PFSK-1 (cell line): Measurements from ENCODE around the gene LRRC39.

Experiments
- FOXP2 ChIP-seq: optimal IDR thresholded peaks from 2 replicates; pipeline ENCODE3; 2011; ENCODE audit warnings: borderline replicate concordance, control low read depth, inconsistent platforms; ENCODE audit not compliant: insufficient read depth; ENCODE audit errors: extremely low read length, extremely low read depth
- POLR2AphosphoS5 ChIP-seq: IDR thresholded peaks from 2 replicates; pipeline ENCODE4 v1.6.1; 2012; ENCODE audit warnings: low read depth, mild to moderate bottlenecking, control low read depth, low read length, moderate library complexity
- SIN3A ChIP-seq: IDR thresholded peaks from 2 replicates; pipeline ENCODE4 v1.6.1; 2012; ENCODE audit warnings: mild to moderate bottlenecking, low read length, moderate library complexity, borderline replicate concordance; ENCODE audit not compliant: insufficient read depth
- TAF1 ChIP-seq: IDR thresholded peaks from 2 replicates; pipeline ENCODE4 v1.6.1; 2012; ENCODE audit warnings: low read length, control low read depth, borderline replicate concordance; ENCODE audit not compliant: insufficient read depth
- TF ChIP-seq, protein P1 (sequence below), 2 experiments: IDR thresholded peaks; 2 replicates each; pipeline versions ENCODE4 v1.6.1 to v1.8.0; 2011 to 2012; ENCODE audit warnings: low read depth in 2 of 2, low read length in 2 of 2, control low read depth in 1 of 2, inconsistent platforms in 1 of 2, mild to moderate bottlenecking in 1 of 2, moderate library complexity in 1 of 2; ENCODE audit not compliant: insufficient read depth in 1 of 2

The LRRC39 gene

DNA sequence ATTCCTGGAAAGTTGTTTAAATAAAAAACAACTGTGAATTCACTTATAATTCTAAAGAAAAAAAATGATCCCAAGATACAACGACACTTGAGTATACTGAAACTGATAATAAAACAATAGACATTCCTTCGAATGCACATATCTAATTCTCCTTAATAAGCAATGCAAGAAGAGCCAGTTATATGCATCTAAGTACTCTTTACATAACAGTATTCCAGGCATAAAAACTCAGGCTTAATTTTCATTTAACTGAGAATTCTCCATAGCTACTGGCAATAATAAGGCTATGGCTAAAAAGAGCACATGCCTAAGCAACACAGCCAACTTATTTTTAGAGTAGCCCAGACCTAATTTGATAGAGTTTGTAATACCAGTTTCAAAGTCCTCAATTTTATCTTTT lies 76.5 kb downstream of the LRRC39 start:
- no peak for TF ChIP-seq SIN3A
- TF ChIP-seq POLR2AphosphoS5 = no peak
- no peak for TF ChIP-seq FOXP2
- TF ChIP-seq TAF1 = no peak
- TF ChIP-seq, protein P1, sequence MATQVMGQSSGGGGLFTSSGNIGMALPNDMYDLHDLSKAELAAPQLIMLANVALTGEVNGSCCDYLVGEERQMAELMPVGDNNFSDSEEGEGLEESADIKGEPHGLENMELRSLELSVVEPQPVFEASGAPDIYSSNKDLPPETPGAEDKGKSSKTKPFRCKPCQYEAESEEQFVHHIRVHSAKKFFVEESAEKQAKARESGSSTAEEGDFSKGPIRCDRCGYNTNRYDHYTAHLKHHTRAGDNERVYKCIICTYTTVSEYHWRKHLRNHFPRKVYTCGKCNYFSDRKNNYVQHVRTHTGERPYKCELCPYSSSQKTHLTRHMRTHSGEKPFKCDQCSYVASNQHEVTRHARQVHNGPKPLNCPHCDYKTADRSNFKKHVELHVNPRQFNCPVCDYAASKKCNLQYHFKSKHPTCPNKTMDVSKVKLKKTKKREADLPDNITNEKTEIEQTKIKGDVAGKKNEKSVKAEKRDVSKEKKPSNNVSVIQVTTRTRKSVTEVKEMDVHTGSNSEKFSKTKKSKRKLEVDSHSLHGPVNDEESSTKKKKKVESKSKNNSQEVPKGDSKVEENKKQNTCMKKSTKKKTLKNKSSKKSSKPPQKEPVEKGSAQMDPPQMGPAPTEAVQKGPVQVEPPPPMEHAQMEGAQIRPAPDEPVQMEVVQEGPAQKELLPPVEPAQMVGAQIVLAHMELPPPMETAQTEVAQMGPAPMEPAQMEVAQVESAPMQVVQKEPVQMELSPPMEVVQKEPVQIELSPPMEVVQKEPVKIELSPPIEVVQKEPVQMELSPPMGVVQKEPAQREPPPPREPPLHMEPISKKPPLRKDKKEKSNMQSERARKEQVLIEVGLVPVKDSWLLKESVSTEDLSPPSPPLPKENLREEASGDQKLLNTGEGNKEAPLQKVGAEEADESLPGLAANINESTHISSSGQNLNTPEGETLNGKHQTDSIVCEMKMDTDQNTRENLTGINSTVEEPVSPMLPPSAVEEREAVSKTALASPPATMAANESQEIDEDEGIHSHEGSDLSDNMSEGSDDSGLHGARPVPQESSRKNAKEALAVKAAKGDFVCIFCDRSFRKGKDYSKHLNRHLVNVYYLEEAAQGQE (IDR thresholded peaks at IDR 0.05; ENCODE audit: insufficient read depth in 1 of 2, low read depth in 2 of 2, low read length in 2 of 2) = no peak

- TF ChIP-seq TAF1 = no peak
- no peak for TF ChIP-seq SIN3A
- TF ChIP-seq, protein P1 (IDR thresholded peaks at IDR 0.05; ENCODE audit: insufficient read depth in 1 of 2, low read depth in 2 of 2, low read length in 2 of 2) = no peak
- TF ChIP-seq FOXP2 = no peak
These were observed 77.9 kb downstream of the LRRC39 start for GRCh38 chr1:100100202-100100601.
